Measurements from ENCODE around the gene DDX27.
A peak's percentile ranks its signal among the peaks of the same experiment; 100 is the strongest.

Gene DDX27

GRCh38 chr20:49283703-49284625 is 64.7 kb downstream of the DDX27 start:
- peak overlapping the region; percentile 94 for H3K27ac ChIP-seq
- TF ChIP-seq CTCF (conservative IDR thresholded peaks at IDR 0.05) = peak; percentile 13; the same call in 1 of the 2 replicates

GRCh38 chr20:49284818-49285217 is 65.6 kb downstream of the DDX27 start:
- peak overlapping the region; percentile 94 for H3K27ac ChIP-seq
- TF ChIP-seq CTCF (conservative IDR thresholded peaks at IDR 0.05) = no peak

GRCh38 chr20:49285233-49285668 is 66.0 kb downstream of the DDX27 start:
- no peak for TF ChIP-seq CTCF (conservative IDR thresholded peaks at IDR 0.05)
- H3K27ac ChIP-seq = peak overlapping the region; percentile 94

DNA sequence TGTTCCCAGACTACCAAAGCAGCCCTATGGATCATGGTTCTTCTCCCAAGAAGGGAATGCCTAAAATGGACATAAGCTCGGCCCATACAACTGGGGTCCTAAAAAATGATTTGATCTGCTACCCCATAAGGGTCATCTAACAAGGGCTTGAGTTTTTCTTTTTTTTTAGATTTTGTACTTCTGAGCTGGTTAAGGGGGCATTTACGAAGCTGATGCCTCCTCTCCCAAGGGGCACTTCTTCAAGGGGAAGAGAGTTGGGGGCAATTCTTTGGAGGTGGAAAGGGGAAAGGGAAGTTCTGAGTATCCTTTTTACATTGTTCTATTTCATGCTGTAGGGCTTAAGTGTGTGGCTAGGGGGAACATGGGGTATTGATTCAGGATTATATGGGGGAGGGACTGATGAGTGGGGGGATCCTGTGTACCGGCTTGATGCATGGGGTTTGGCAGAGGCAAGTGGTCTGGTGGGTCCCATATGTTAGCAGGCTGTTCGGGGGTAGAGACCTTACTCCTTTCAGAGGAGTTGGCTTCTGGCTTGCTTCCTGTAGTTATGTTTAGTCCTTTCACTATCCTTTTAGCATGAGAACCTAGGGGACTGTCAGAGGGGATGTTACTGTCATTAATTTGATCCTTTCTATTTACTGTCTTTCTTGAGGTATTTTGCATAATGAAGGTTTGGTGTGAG is 66.7 kb downstream of the DDX27 start:
- no peak for TF ChIP-seq CTCF (conservative IDR thresholded peaks at IDR 0.05)
- H3K27ac ChIP-seq = peak overlapping the region; percentile 94

DNA sequence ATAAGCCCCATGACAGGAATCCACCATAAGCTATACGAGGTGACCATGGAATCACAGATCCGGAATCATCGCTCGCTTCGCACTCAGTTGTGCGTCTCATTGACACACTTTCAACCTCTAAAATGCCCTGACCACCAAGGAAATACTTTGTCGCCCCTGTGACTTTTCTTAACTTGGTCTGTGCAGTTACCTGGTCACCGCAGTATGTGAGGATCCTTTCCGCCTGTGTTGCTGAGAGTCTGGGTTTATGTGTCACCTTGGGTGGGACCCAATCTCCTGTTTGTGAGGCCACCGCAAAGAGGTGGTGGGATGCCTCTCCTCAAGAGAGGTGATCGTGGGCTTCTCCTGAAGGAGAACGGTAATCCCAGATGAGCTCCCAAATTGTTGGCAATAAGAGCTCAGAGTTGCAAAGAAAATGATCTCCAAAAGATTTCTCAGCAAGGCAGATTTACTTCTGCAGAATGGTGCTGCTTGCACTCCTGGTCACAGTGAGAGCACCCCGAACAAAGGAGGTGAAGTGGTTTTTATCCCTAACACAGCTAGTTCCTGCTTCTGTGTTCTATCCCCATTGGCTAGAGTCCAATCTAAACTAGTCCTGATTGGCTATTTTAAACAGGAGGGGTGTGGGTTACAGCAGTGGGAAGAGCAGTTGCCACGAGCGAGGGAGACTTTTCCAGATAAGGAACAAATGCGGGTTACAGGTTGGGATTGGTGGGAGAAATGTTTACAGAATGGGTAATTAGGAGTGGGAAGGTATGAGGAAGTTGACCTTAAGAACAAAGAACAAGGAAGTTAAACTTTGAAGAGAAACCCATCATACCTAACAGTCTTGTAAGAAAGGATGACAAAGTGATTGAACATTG is 67.7 kb downstream of the DDX27 start:
- peak overlapping the region; percentile 94 for H3K27ac ChIP-seq
- no peak for TF ChIP-seq CTCF (conservative IDR thresholded peaks at IDR 0.05)

DNA sequence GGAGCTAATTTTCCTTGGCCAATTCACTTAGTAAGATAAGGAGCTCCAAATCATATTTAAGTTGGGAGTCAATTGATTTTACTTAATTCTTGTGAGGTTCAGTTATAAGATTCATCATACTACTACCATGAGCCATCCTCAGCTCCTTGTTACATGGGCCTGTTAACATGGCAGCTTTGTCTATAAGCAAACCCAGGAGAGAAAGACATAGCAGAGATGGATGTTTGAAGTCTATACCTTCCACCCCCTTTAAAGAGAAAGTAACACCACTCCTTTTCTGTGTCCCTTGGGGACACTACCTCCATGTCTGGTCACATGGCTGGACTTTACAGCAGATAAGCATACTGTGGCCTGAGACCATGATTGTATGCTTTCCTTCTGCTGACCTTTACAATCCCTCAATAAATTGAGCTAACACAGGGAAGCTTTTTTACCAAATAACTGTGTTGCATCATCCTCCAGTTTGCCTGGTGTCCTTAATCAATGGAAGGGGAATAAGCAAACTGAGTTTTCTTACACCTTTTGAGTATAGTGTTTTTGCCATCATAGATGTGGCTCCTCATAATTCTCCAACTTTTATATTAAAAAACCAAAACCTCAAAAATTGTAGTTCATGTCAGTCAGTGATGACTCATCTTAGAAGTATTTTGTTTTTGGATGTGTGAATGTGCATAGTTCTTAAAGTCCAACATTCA is 68.5 kb downstream of the DDX27 start:
- no peak for TF ChIP-seq CTCF (conservative IDR thresholded peaks at IDR 0.05)

More for the DNA sequence above, 68.5 kb downstream of the DDX27 start:
- peak overlapping the region; percentile 94; the same call in 1 of the 2 replicates for H3K27ac ChIP-seq
